Measurements from ENCODE around the gene FLAD1.
A peak's percentile ranks its signal among the peaks of the same experiment; 100 is the strongest.

The FLAD1 gene

DNA sequence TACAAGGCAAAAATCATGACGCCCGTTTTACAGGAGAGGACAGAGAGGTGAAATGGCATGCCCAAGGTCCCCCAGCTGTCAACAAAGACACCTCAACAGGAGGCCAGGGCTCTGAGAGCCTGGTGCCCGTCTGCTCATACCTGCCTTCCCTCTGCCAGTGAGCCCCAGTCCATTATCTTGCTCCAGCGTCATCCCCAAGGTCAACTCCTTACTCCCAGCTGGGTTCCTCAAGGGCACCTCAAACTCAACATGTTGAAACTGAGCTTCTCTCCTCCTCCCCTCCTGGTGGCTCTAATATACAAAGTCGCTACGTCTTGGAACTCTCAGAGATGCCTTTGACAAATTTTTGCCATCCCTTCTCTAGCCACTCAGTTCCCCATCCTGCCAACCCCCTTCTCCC lies 30.5 kb upstream of the FLAD1 start:
- no peak for DNase-seq

DNA sequence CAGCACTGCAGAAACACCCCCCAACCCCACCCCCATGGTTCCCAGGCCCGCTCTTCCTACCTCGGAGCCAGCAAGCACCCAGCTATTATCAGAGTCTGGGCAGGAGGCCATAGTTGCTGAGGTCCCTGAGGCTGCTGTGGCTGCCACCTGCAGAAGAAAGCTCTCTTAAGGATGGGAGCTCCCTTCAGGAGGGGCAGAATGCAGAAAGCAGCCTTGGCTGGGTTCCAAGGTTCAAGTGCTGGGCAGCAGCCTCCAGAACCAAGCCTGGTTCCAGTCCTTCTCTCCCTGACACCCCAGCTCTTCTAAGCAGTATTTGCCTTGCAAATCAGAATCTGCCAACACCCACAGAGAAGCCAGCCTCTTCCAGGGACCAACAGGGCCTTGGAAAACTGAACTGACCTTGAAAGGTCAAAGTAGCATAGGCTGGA lies 29.5 kb upstream of the FLAD1 start:
- DNase-seq: no peak

DNA sequence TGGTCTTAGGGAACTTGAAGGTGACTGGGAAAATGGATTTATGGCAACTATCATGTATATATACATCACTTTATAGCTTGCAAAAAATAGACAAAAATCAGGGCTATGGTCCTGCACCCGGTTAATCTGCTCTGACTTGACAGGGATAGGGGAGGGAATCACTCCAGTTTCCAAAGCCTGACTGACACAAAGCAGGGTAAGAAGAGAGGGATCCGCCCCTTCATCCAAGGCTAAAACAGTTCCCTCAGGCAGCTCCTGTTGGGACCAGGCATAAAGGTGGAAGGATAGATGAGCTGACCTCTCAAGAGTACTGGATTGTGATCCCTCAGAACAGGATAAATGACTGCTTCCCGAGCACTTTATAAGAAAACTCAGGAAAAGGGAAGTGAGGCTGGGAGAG lies 28.6 kb upstream of the FLAD1 start:
- DNase-seq: no peak

DNA sequence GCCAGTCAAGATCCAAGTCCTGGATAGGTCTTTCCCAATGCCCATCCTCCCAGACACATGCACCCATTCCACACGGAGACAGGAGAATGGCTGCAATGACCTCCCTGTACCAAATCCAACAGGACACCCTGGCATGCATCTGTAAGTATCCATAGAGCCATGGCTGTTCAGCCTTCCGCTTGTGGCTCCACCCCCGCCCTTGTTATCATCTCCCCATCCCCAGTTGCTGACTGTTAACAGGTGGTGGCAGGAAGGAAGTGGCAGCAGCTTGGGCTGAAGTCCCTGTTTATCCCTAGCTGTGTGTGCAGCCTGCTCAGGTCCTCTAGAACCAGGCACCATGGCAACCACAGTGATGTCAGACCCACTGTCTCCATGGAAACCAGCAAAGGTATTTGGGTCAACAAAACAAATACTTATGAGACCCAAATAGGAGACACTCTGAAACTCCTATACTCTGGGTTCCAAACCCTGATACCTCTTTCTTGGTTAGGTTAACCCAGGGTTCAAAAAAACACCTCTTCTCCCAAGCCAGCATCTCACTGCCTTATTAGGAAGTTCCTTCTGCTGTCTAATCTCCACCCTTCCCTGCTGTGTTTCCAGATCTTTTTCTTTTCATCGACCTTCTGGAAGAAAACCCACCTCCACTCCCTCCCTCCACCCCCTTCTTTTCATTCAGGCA lies 28.0 kb upstream of the FLAD1 start:
- DNase-seq: peak; percentile 90

DNA sequence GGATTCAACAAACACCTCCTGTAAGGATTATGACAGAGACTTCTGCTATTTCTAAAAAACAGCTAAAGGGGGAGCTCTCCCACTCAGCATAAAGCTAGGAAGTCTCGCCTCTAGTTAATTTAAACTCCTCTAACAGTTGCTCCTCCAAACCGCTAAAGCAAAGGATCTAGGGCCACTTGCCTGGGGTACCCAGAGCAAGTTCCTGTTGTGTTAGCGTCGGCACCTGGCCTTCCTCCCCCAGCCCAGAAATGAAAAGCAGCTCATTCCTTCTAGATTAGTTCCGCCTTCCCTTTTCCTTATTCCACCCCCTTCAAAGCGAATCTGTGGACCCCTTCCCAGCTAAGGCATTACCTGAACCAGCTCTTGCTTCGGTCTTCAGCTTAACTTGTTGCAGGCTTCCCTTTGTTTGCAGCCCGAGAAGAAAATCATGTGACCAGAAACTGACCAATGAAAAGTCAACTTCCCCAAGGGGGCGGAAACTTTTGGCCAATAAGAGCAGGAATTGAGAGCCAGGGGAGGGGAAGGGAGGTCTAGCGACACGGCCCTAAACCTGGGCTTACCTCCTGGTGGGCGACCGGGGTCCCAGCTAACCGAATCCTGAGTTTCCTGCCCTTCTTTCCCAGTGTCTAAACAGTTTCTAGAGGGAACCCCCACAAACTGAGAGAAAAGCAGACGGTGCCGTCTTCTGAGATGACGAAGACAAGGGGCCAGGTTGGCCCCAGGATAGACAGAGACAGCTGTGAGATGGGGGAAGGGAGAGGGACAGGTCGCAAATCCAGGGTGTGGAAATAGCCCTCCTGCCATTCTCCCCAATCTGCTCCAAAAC lies 27.2 kb upstream of the FLAD1 start, which contains the start of gene PBXIP1:
Gene PBXIP1 (minus strand): TSS at position 382 of the 826 bp plus-strand sequence. CDS start 2,378 bp downstream, outside the sequence.
- DNase-seq: peak; percentile 60

DNA sequence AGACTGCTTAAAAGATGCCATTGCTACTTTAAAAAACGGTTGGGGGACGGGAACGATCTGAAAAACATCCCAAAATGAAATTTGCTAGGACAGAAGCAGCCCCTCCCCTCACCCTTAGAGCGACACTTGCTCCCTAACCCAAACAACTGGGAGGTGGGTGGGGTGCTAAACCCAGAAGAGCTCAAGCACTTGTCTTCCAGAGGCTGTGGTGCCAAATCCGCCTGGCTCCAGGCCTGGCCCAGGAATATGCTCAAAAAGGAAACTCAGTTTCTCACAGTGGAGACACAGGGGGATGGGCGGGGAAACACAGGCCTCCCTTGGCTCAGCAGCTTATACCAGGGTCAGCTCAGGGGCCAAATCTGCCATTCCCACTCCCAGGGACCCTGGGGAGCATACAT lies 26.6 kb upstream of the FLAD1 start:
- no peak for DNase-seq

DNA sequence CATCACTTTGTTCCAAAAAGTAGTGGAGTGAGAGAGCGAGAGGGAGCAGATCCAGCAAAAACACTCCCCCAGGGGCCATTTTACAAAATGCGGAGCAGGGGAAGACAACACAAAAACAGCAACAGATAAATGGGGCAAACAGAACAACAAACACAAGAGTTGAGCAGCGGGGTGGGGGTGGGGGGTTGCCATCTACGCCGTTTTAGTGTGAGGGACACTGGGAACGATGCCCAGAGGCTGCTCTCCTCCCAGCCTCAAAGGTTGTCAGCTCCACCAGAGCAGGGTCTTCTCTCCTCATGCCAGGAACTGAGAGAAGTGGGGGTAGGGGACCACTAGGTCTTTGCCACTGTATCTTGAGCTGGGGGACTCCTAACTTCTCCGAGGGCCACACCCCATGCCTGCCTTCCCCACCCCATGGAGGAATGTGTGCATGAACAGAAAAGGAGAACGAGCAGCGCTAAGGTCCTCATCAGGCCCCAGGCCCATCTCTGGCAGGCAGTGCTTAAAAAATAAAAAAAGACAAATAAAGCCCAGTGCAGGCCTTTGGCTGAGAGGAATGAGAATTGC lies 26.0 kb upstream of the FLAD1 start:
- DNase-seq: no peak

DNA sequence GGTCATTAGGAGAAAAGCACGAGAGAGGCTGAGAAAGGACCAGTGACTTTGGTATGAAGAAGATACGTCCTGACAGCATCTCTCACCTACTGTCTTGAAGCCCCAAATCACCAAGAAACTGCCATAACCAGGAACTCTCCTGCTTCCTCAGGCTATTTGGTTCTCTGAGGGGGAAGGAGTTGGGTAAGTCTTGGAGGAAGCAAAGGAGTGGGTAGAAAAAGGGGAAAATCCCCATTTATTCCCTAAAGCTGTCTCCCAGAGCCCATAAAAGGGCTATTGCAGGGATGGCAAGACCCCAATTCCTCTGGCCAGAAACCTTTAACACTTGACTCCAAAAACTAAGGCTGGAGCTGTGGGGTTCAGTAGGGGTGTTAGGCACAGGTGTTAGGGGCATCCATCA lies 25.1 kb upstream of the FLAD1 start:
- no peak for DNase-seq

DNA sequence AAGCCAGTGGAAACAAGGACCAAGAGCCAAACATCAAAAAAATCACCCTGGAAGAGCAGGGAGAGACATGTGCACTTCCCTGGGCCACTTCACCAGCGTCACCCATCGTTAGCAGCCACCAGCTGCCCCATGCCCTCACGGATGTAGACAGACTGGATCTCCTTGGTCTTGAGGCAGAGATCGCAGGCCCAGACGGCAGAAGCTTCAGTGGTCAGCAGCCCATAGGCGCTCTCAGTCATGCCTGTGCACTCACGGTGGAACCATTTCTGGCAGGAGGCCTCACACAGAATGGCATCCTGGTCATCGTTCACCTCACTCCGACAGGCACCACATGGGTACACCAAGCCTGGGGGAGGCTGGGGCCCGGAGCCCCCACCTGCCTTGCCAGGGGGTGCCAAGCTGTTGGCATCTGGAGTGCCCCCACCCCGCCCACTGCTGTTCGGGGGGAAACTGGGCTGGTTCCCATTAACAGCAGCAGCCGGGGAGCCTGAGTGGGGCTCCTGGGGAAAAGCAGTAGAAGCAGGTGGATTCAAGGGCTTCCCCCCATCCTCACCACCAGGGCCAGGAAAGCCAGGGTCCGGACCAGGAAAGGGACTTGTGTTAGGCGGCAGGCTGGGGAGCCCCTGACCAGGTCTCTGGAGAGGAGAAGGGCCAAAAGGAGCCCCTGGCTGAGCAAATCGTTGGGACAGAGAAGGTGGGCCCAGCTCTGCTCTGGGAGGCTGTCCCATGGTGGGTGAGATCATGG lies 24.3 kb upstream of the FLAD1 start:
- DNase-seq: no peak

DNA sequence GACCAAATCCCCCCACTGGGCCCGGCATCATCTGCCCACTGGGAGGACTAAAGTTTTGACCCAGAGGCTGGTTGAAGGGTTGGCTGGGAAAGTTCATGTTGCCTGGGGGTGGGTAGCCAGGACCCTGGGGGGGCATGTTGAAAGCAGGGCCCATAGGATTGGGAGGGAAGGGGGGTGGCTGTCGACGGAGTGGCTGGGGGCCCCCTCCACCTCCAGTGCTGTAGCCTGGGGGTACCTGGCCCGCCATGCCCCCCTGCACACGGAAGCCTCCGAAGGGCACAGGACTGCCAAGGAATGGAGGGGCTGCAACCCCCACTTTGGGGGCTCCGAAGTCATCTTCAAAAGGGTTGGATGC lies 23.7 kb upstream of the FLAD1 start:
- DNase-seq: no peak

DNA sequence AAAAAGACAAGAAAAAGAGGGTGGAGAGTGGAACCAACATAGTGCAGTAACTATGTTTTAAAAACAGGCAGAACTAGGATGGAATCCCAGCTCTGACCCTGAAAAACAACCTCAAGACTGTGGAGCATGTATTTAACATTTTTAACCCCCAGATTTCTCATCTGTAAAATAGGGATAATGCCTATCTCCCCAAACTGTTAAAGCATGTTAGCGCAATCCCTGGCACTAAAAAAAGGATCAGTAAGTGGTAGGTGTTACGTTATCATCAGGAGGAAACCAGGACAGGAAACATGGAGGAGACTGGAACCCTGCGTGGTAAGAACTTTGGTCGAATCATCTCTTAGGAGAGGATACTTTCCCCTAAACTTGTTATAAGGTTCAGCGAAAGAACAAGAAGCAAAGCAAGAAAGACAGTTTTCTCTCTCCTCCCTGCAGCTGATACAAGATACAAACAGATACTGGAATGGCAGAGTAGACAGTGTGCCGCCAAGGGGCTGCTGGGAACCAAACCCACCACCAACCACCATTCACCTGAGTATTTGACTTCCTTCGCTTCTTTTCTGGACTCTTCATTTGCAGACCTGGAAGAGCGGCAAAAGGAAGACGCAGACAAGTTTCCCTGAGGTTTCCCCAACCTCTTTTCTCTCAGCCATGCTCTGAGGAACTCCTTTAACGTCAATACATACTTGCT lies 22.6 kb upstream of the FLAD1 start:
- DNase-seq: no peak

DNA sequence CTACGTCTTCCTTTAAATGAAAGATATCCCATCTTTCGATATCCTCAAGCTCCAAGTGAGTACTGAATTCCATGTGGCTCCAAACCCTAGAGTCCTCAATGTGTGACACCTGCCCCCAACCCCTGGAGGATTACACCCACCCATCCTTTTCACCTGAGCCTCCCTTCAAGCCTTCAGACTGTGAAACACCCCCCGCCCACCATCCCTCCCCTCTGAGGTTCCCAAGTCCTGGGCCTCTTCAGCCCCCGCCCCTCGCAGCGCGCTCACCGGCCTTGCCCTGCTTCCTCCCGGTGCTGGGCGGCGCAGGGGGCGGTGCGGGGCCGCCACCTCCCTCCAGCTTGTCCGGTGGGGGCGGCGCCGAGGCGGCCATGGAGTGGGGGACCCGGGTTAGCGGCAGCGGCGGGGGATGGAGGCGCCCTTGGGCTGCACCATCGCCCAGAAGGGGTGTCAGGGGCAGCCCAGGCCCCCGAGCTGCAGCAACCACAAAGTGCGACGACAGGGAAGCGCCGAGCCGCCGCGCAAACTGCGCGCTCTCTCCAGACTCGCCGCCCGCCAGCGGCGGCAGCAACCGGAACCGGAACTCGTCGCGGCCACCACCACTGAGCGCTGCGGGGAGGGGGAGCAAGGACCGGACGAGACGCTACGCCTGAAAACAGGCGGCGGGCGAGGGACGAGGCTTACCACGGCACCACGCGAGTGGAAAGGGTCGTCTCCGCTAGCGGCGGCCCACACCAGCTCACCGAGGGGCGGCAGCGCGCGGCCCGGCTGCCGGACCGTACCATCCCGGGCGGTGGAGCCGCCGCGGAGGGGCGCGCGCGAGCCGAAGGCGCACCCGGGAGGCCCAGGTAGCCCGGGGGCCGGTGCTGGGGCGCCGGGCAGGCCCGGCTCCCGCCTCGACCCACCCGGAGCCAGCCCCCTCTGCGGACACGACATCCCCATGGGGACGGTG lies 21.7 kb upstream of the FLAD1 start, which contains the start of gene PYGO2:
Gene PYGO2 (minus strand): TSS at position 576 of the 949 bp plus-strand sequence. CDS start 206 bp downstream, at position 370.
- DNase-seq: peak; percentile 77

DNA sequence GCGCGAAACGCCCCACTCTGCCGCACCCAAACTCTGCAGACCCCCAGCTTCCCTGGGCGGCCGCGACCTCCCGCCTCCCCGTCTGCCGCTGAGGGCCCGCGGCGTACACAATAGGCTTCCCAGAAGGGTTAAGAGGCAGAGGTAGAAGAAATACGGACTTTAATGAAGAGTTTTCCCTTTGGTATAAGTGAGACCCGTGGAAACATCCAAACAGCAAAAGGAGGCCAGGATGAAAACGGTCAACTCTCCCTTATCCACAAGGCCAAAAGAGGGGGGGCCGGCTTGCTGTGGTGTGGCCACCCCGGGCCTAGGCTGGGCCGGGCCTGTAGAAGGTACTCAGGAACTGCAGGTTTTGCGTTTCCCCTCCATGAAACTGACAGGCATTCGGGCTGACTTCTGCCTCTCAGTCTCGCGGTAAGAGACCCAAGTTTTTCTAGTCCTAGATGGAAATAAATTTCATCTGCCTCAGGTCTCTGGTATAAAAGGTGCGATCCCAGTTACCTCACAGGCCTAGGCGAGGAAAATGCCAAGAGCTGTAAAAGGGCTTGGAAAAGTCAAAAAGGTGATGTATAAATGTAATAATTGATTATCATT lies 20.9 kb upstream of the FLAD1 start:
- no peak for DNase-seq

DNA sequence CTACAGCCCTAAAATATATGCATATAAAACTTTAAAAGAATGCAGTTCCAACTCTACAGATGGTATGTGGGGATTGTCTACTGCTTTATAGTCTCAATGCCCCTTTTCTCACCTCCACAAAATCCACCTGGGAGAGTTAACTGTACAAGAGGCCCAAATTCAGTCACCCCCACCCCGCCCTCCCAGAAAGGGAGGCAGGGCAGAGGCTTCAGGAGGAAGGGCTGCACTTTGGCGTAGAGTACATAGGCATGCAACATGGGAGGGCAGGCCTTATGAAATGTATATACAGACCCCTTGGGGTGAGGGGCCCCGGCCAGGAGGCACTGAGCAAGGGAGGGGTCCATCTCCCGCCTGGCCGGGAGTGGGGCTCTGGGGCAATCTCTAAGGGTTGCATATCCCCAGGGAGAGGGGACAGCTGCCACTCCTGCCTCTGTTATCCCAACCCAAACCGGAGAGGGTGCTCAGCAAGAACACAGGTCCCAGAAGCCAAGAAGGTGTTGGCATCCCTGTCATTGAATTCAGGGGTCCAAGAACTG lies 20.3 kb upstream of the FLAD1 start:
- no peak for DNase-seq

DNA sequence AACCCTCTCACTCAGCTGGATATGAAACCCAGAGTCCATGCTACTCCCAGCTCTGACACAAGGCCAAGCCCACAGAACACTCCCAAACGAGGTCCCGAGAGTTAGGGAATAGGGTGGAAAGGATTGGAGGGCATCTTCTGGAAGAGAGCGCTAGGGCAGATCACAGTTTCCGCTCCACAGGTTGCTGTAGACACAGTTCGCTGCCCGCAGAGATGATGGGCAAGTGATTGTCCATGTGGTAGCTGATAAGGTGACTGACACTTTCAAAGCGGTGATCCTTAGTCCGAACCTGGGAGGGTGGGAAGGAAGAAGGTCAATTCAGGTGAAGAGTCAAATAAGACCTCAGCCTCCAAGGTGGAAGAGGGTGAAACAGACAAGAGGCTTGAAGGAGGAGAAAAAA lies 19.5 kb upstream of the FLAD1 start:
- no peak for DNase-seq

DNA sequence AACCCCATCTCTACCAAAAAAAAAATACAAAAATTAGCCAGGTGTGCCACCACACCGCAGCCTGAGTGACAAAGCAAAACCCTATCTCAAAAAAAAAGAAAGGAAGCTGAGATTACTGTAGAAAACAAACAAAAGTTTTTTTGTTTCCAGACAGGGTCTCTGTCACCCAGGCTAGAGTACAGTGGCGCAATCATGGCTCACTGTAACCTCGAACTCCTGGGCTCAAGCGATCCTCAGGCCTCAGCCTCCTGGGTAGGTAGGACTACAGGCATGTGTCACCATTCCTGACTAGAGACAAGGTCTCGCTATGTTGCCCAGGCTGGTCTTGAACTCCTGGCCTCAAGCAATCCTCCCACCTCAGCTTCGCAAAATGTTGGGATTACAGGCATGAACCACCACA lies 18.8 kb upstream of the FLAD1 start:
- no peak for DNase-seq

DNA sequence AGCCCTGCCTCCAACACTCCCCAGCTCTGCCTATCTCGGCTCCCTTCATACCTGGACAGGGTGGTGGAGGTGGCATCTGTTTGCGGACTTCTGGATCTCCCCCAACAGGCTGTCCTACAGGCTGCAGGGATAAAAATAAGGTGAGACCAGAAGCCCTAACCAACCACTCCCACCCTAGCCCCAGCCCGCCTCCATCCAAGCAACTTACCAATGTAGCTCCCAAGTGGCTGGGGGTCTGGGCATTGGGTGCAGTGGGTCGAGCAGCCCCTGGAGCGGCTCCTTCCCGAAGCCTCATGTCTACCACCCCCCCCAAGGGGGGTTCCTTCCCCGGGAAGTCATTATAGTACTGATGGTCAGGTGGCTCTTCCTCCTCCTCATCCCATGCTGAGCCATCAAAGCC lies 17.0 kb upstream of the FLAD1 start:
- no peak for DNase-seq

DNA sequence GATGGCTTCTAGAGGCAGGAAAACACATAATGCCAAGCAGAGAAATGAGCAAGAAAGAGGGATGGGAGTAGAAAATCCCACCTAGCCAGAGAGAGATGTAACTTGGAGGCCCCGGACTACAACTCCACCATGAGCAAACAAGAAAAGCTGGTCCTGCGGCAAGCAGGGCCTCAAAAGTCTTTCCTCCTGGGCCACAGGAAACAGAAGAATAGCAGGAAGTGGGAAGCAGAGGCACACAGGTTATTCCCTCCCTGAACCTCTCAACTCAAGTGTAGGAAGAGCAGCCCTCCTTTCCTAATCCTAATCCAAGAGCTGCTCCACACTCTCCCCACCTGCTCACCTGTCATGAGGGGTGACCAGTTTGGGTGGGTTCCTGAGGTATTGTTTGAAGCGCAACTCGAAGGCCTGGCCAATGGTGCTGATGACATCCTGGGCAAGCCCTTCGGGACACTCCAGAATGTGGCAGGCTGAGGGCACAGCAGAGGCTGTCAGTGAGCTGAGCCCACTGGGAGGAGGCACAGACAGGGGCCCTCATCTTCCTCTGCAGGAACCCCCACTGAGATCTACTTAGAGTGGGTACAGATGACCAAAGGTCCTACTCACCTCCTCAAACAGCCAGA lies 15.7 kb upstream of the FLAD1 start:
- no peak for DNase-seq

DNA sequence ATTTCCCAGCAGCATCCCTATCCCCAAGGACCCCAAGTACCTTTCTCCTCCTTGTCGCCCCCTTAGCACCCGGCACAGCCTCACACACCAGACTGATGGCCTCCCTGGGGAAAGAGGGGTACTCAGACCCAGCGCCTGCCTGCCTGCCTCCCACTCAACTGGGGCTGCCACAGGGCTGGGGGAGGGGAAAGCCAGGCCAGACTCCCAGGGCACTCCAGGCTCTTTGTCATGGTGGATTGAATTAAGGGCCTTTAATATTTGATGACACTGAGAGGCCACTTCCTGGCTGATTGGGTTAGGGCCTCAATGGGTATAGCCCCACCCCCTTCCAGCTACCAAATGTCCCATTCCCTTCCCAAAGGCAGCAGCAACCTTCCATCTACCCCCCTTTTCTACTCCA lies 14.4 kb upstream of the FLAD1 start:
- no peak for DNase-seq

DNA sequence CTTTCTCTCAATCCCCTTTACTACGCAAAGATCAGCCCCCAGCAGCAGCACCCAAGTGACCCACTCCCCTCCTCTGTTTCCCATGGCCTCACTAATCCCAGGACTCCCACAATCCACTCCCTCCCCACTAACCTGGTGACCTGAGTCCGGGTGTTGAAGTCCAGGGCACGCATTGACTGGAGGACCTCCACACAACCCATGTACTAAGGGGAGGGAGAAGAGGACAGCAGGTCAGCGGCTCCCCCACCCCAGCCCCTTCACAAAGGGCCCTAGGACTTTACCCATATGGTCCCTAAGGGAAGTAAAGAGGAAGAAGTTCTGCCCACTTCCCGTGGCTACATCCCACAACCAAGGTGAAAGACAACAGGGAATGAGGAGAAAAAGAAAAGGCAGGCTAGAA lies 13.9 kb upstream of the FLAD1 start:
- DNase-seq: no peak

Data from T-helper 9 cell (primary cell).